ENCODE data around the gene SLC44A3.

GRCh38 chr1:94865360-94865759, 45.2 kb downstream of the SLC44A3 start:
- TF ChIP-seq, protein P1, sequence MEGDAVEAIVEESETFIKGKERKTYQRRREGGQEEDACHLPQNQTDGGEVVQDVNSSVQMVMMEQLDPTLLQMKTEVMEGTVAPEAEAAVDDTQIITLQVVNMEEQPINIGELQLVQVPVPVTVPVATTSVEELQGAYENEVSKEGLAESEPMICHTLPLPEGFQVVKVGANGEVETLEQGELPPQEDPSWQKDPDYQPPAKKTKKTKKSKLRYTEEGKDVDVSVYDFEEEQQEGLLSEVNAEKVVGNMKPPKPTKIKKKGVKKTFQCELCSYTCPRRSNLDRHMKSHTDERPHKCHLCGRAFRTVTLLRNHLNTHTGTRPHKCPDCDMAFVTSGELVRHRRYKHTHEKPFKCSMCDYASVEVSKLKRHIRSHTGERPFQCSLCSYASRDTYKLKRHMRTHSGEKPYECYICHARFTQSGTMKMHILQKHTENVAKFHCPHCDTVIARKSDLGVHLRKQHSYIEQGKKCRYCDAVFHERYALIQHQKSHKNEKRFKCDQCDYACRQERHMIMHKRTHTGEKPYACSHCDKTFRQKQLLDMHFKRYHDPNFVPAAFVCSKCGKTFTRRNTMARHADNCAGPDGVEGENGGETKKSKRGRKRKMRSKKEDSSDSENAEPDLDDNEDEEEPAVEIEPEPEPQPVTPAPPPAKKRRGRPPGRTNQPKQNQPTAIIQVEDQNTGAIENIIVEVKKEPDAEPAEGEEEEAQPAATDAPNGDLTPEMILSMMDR (IDR thresholded peaks at IDR 0.05) = no peak
- no peak for TF ChIP-seq POLR2A (IDR thresholded peaks at IDR 0.05)
